Measurements from ENCODE around the gene STK17A.

The STK17A gene

DNA sequence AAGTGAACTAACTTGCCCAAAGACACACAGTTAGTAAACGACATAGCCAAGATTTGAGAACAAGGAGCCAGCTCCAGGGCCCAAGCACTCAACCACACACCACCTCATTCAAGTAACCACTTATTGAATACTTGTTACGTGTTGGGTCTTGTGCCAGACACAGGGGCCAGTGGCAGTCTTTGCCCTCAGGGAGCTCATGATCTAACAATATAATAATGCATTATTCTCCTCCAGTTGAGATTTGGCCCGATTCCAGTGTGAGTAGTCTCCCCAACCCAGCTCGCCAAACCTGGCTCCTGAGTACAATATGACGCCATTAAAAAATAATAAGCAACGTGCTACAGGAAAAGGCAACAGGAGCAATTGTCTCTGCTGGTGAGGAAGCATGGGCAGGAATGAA lies 14.4 kb upstream of the STK17A start:
- Histone ChIP-seq H2AFZ (ENCODE audit: low read depth, low read length) (no peak overlapping the region), H3K27ac (ENCODE audit: low read length) (peak overlapping the region; percentile 45; the same call in 1 of the 2 replicates), H3K79me2 (ENCODE audit: insufficient read depth, low read length) (no peaks in the 10 kb centered on the region), H3K9ac (ENCODE audit: low read depth, low read length) (no peak overlapping the region), H3K36me3 (ENCODE audit: insufficient read depth, low read length) (no peaks in the 10 kb centered on the region), H3K9me3 (ENCODE audit: insufficient read depth, low read length, severe bottlenecking) (no peaks in the 10 kb centered on the region), H3K4me3 (ENCODE audit: low read depth in 1 of 2, low read length in 2 of 2) (no peak overlapping the region), H3K4me2 (ENCODE audit: insufficient read depth, low read length) (no peak overlapping the region), H4K20me1 (ENCODE audit: insufficient read depth, low read length) (no peaks in the 10 kb centered on the region), H3K27me3 (ENCODE audit: insufficient read depth, low read length, poor library complexity) (no peaks in the 10 kb centered on the region), H3K4me1 (ENCODE audit: insufficient read depth, low read length) (peaks cover 49% of the 10 kb centered on the region)
- TF ChIP-seq, protein P1, sequence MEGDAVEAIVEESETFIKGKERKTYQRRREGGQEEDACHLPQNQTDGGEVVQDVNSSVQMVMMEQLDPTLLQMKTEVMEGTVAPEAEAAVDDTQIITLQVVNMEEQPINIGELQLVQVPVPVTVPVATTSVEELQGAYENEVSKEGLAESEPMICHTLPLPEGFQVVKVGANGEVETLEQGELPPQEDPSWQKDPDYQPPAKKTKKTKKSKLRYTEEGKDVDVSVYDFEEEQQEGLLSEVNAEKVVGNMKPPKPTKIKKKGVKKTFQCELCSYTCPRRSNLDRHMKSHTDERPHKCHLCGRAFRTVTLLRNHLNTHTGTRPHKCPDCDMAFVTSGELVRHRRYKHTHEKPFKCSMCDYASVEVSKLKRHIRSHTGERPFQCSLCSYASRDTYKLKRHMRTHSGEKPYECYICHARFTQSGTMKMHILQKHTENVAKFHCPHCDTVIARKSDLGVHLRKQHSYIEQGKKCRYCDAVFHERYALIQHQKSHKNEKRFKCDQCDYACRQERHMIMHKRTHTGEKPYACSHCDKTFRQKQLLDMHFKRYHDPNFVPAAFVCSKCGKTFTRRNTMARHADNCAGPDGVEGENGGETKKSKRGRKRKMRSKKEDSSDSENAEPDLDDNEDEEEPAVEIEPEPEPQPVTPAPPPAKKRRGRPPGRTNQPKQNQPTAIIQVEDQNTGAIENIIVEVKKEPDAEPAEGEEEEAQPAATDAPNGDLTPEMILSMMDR (IDR thresholded peaks at IDR 0.05; ENCODE audit: borderline replicate concordance, extremely low read depth, low read length, poor library complexity, severe bottlenecking), result no peak
- TF ChIP-seq EZH2 (IDR thresholded peaks at IDR 0.05; ENCODE audit: borderline replicate concordance, low read depth, low read length, severe bottlenecking), result no peak
- ATAC-seq (ENCODE audit: insufficient read depth, low read depth), result no peak
- no peak for DNase-seq

DNA sequence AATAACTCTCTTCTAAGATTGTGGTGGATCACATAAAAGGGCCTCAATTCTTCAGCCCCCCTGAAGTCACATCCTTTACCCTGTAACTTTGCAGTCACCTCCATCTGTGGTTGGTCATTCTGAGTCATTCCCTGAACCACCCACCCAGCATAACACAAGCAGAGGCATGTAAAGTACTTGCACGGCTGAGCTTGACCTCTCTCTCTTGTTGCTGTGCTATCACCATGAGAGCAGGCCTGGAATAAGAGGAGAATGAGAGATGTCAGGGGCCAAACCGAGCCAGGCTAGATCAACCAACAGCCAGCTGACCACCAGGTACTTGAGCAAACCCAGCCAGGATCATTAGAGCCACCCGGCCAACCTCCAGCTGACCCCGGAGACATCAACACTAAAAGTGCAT lies 13.5 kb upstream of the STK17A start:
- Histone ChIP-seq H3K9ac (ENCODE audit: low read depth, low read length) (no peak overlapping the region), H3K9me3 (ENCODE audit: insufficient read depth, low read length, severe bottlenecking) (no peaks in the 10 kb centered on the region), H3K27ac (ENCODE audit: low read length) (peak overlapping the region; percentile 34), H4K20me1 (ENCODE audit: insufficient read depth, low read length) (no peaks in the 10 kb centered on the region), H3K36me3 (ENCODE audit: insufficient read depth, low read length) (no peaks in the 10 kb centered on the region), H2AFZ (ENCODE audit: low read depth, low read length) (no peak overlapping the region), H3K4me1 (ENCODE audit: insufficient read depth, low read length) (peaks cover 54% of the 10 kb centered on the region), H3K27me3 (ENCODE audit: insufficient read depth, low read length, poor library complexity) (no peaks in the 10 kb centered on the region), H3K79me2 (ENCODE audit: insufficient read depth, low read length) (no peaks in the 10 kb centered on the region), H3K4me3 (ENCODE audit: low read depth in 1 of 2, low read length in 2 of 2) (no peak overlapping the region), H3K4me2 (ENCODE audit: insufficient read depth, low read length) (no peak overlapping the region)
- TF ChIP-seq EZH2 (IDR thresholded peaks at IDR 0.05; ENCODE audit: borderline replicate concordance, low read depth, low read length, severe bottlenecking), result no peak
- TF ChIP-seq, protein P1 (IDR thresholded peaks at IDR 0.05; ENCODE audit: borderline replicate concordance, extremely low read depth, low read length, poor library complexity, severe bottlenecking), result no peak
- DNase-seq (no peak), ATAC-seq (ENCODE audit: insufficient read depth, low read depth) (no peak)

DNA sequence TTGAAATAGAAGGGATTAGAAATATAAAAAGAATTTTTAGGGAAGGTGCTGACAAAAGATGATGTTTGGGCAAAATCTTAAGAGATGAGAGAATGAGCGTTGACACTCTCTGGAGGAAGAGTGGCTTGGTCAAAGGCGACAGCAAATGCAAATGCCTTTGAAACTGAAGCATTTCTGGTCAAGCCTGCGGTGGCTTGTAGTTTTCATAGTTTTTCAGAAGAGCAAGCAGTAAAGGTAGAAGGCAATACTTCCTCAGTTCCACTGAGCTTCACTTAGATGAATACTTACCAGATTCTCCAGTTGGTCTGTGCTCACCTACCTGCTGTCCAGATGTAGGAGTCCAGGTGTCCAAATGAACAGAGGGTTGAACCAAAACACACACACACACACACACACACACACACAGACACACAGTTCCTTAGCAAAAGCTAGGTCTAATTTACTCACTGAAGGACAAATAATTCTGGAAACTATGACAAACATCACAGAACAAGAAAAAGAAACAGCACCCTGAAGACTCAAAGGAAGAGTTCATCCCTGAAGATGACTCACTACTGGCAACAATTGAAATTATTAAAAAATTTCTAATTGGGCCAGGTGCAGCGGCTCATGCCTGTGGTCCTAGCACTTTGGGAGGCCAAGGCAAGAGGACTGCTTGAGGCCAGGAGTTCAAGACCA lies 12.1 kb upstream of the STK17A start:
- no peak for TF ChIP-seq EZH2 (IDR thresholded peaks at IDR 0.05; ENCODE audit: borderline replicate concordance, low read depth, low read length, severe bottlenecking)
- TF ChIP-seq, protein P1 (IDR thresholded peaks at IDR 0.05; ENCODE audit: borderline replicate concordance, extremely low read depth, low read length, poor library complexity, severe bottlenecking), result no peak
- no peaks in the 10 kb centered on the region for H3K36me3 ChIP-seq (ENCODE audit: insufficient read depth, low read length)
- H3K79me2 ChIP-seq (ENCODE audit: insufficient read depth, low read length), result no peaks in the 10 kb centered on the region
- no peak overlapping the region for H3K4me2 ChIP-seq (ENCODE audit: insufficient read depth, low read length)
- peak overlapping the region; percentile 60 for H3K27ac ChIP-seq (ENCODE audit: low read length)
- H2AFZ ChIP-seq (ENCODE audit: low read depth, low read length), result no peak overlapping the region
- H3K4me3 ChIP-seq (ENCODE audit: low read depth in 1 of 2, low read length in 2 of 2), result no peak overlapping the region
- no peaks in the 10 kb centered on the region for H3K9me3 ChIP-seq (ENCODE audit: insufficient read depth, low read length, severe bottlenecking)
- no peak for ATAC-seq (ENCODE audit: insufficient read depth, low read depth)
- H3K4me1 ChIP-seq (ENCODE audit: insufficient read depth, low read length), result peaks cover 54% of the 10 kb centered on the region
- no peak overlapping the region for H3K9ac ChIP-seq (ENCODE audit: low read depth, low read length)
- no peaks in the 10 kb centered on the region for H4K20me1 ChIP-seq (ENCODE audit: insufficient read depth, low read length)
- H3K27me3 ChIP-seq (ENCODE audit: insufficient read depth, low read length, poor library complexity), result no peaks in the 10 kb centered on the region
- no peak for DNase-seq
